B cell (primary cell): Measurements from ENCODE around the gene USO1. TPM values are rescaled to one million over a fixed set of nuclear protein-coding genes. Genes with fewer than 3 reads are reported as not detected.

Source experiments
- ATAC-seq: fragments of 200-7000 bp; cut with Tn5 transposase; one replicate; pipeline ENCODE4 v1.10.0; 2021; ENCODE audit warnings: low read depth, mild to moderate bottlenecking, moderate number of reproducible peaks, moderate library complexity
- CTCF ChIA-PET: fragments of 350-600 bp; sonication (Branson Sonifier 250); formaldehyde crosslinking; loops from one replicate; lab custom pipeline; 2021; ENCODE audit warnings: antibody characterized with exemption, inconsistent platforms; lab: Charles Lee
- POLR2A ChIA-PET: fragments of 350-600 bp; sonication (Branson Sonifier 250); formaldehyde crosslinking; loops from one replicate; lab custom pipeline; 2021; ENCODE audit warnings: antibody characterized with exemption; lab: Charles Lee
- DNase-seq: peaks from one replicate; pipeline ENCODE4 v3.0.0; 2013
- H2AFZ ChIP-seq: 2 replicates; pipeline ENCODE4 v1.6.1; 2012; ENCODE audit warnings: mild to moderate bottlenecking, low read depth, low read length; ENCODE audit not compliant: insufficient read depth, poor library complexity, severe bottlenecking
- H3K27ac ChIP-seq, 2 donors: 1 replicate in 1 of 2; 2 replicates in 1 of 2; pipeline ENCODE4 v1.5.1; 2012 to 2013; ENCODE audit warnings: low read length in 2 of 2, mild to moderate bottlenecking in 2 of 2, moderate library complexity in 1 of 2
- H3K27me3 ChIP-seq, 4 experiments: fragments of 200-600 bp in 1 of 4; sonication (generic) in 1 of 4; replicated peaks in 1 of 4; 1 replicate in 2 of 4; 2 replicates in 2 of 4; pipeline versions ENCODE4 v1.6.1 to v1.7.0; 2013 to 2016; ENCODE audit warnings: low read length in 3 of 4, mild to moderate bottlenecking in 2 of 4, mixed read lengths in 1 of 4, moderate library complexity in 1 of 4; ENCODE audit not compliant: insufficient read depth in 4 of 4, control insufficient read depth in 3 of 4; ENCODE audit errors: control extremely low read depth in 1 of 4
- H3K36me3 ChIP-seq, 2 experiments: replicated peaks in 1 of 2; 1 replicate in 1 of 2; 2 replicates in 1 of 2; pipeline versions ENCODE4 v1.6.1 to v1.7.1; 2013; ENCODE audit warnings: low read length in 1 of 2; ENCODE audit not compliant: insufficient read depth in 2 of 2, control insufficient read depth in 1 of 2; ENCODE audit errors: control extremely low read depth in 1 of 2, extremely low read depth in 1 of 2
- H3K4me1 ChIP-seq, 2 donors: fragments of 200-600 bp in 1 of 2; sonication (generic) in 1 of 2; 1 replicate in 1 of 2; 2 replicates in 1 of 2; pipeline versions ENCODE4 v1.5.1 to v1.6.1; 2013 to 2017; ENCODE audit warnings: low read length in 2 of 2; ENCODE audit not compliant: control insufficient read depth in 2 of 2, insufficient read depth in 2 of 2
- H3K4me2 ChIP-seq: replicated peaks from 2 replicates; pipeline ENCODE3; 2012; ENCODE audit warnings: mild to moderate bottlenecking, low read depth, low read length; ENCODE audit not compliant: poor library complexity, severe bottlenecking
- H3K4me3 ChIP-seq, 5 experiments: fragments of 200-600 bp in 1 of 5; sonication (generic) in 1 of 5; 1 replicate in 3 of 5; 2 replicates in 2 of 5; pipeline versions ENCODE4 v1.5.1 to v1.7.0; 2011 to 2016; ENCODE audit warnings: low read length in 4 of 5, mild to moderate bottlenecking in 4 of 5, low read depth in 2 of 5, control low read depth in 1 of 5, moderate library complexity in 1 of 5; ENCODE audit not compliant: insufficient read depth in 1 of 5; ENCODE audit errors: control extremely low read depth in 1 of 5, extremely low read depth in 1 of 5
- H3K79me2 ChIP-seq: fragments of 200-600 bp; sonication (generic); one replicate; pipeline ENCODE4 v1.6.0; 2016; ENCODE audit warnings: low read length; ENCODE audit not compliant: control insufficient read depth, insufficient read depth
- H3K9ac ChIP-seq: fragments of 200-600 bp; sonication (generic); 2 replicates; pipeline ENCODE4 v1.6.1; 2017; ENCODE audit warnings: mild to moderate bottlenecking, low read length, moderate library complexity
- H3K9me3 ChIP-seq, 3 donors: one replicate each; pipeline versions ENCODE4 v1.6.1 to v1.7.1; 2013; ENCODE audit warnings: low read length in 2 of 3; ENCODE audit not compliant: control insufficient read depth in 2 of 3, insufficient read depth in 1 of 3; ENCODE audit errors: control extremely low read depth in 1 of 3
- H4K20me1 ChIP-seq: 2 replicates; pipeline ENCODE4 v1.6.0; 2012; ENCODE audit warnings: mild to moderate bottlenecking, low read length; ENCODE audit not compliant: insufficient read depth, control insufficient read depth, poor library complexity, severe bottlenecking
- H3K27ac Mint-ChIP-seq: one replicate; pipeline ENCODE4 v1.8.0; 2021; ENCODE audit warnings: mixed read lengths
- H3K27me3 Mint-ChIP-seq: one replicate; pipeline ENCODE4 v1.8.0; 2021; ENCODE audit warnings: mixed read lengths
- H3K4me1 Mint-ChIP-seq: one replicate; pipeline ENCODE4 v1.8.0; 2021; ENCODE audit warnings: mixed read lengths
- H3K4me3 Mint-ChIP-seq: one replicate; pipeline ENCODE4 v1.8.0; 2021; ENCODE audit warnings: mixed read lengths
- H3K9me3 Mint-ChIP-seq: one replicate; pipeline ENCODE4 v1.8.0; 2022; ENCODE audit warnings: mixed read lengths; ENCODE audit not compliant: insufficient read depth
- CTCF ChIP-seq: fragments of 200-600 bp; IDR thresholded peaks from one replicate; pipeline ENCODE4 v1.8.0; 2022; ENCODE audit warnings: antibody characterized with exemption, mild to moderate bottlenecking
- EZH2 ChIP-seq: IDR thresholded peaks from 2 replicates; pipeline ENCODE4 v1.6.1; 2012; ENCODE audit warnings: borderline replicate concordance, low read depth, mild to moderate bottlenecking, moderate library complexity, low read length; ENCODE audit not compliant: insufficient read depth, poor library complexity, severe bottlenecking
- WGBS: methylation state at CpG from one replicate; pipeline ENCODE4 v1.1.5; 2013; ENCODE audit warnings: missing lambda C conversion rate; ENCODE audit not compliant: insufficient coverage; 5-methylcytosine and 5-hydroxymethylcytosine counted together
- intact Hi-C: fragments of 100-400 bp; cut with micrococcal nuclease; formaldehyde crosslinking; loops from one replicate; pipeline ENCODE4 v1.10.0; 2022
- polyA plus RNA-seq: library from polyadenylated mRNA; depleted of rRNA; stranded (reverse); fragments of >200 nt; gene quantifications from 2 replicates; pipeline ENCODE4 v1.2.3, GENCODE V29; 2012
- total RNA-seq, 2 donors: library from RNA; stranded (reverse); fragments of 120-200 nt in 1 of 2; gene quantifications; 1 replicate in 1 of 2; 2 replicates in 1 of 2; pipeline versions ENCODE4 v1.2.3 to v1.2.4, GENCODE V29; 2013 to 2022

USO1 gene
- total and polyA plus RNA-seq, 2 donors (not counting 1 experiment from before 2014, with no cell fraction given) = 12.3 to 45.0 TPM

- POLR2A ChIA-PET = no interaction called here
- H3K9me3 ChIP-seq = no peaks in the 10 kb centered on the region
- no peak overlapping the region for H3K27ac ChIP-seq
- H3K4me3 Mint-ChIP-seq = no peak overlapping the region
- WGBS = no CpG with 5 or more reads among the region's 3 CpGs
- H3K9me3 Mint-ChIP-seq = no peaks in the 10 kb centered on the region
- no peaks in the 10 kb centered on the region for H4K20me1 ChIP-seq
- no peak overlapping the region for H2AFZ ChIP-seq
- peaks cover 50% of the 10 kb centered on the region for H3K79me2 ChIP-seq
- H3K4me1 Mint-ChIP-seq = peaks cover 50% of the 10 kb centered on the region
- peaks cover 0 to 2% of the 10 kb centered on the region in 2 experiments for H3K36me3 ChIP-seq
- no peaks in the 10 kb centered on the region for H3K27me3 ChIP-seq
- peaks cover 25% of the 10 kb centered on the region in 2 donors for H3K4me1 ChIP-seq
- no peak overlapping the region for H3K9ac ChIP-seq
- no peak overlapping the region for H3K4me3 ChIP-seq
- H3K27ac Mint-ChIP-seq = no peak overlapping the region
- H3K4me2 ChIP-seq = no peak overlapping the region
- no peaks in the 10 kb centered on the region for H3K27me3 Mint-ChIP-seq
- no peak for TF ChIP-seq CTCF
- DNase-seq (no peak), ATAC-seq (no peak)
- CTCF ChIA-PET = interaction anchor here (0.6 to 3.9 kb wide), 8 partner anchors 10 to 106 kb away, joined by 3 to 37 read pairs (median 8); partner anchors contain the start of gene G3BP2
- intact Hi-C loops = no loop called here
These were observed 2.0 kb upstream of the USO1 start for GRCh38 chr4:75722417-75722816.

GRCh38 chr4:75723163-75724065, 963 bp upstream of the USO1 start:
- H3K27me3 Mint-ChIP-seq = no peaks in the 10 kb centered on the region
- intact Hi-C loops = loop anchor here (1.0 to 2.0 kb wide), 7 partner anchors 25 to 1433 kb away; partner anchors contain the start of genes CCNG2, CDKL2, G3BP2 and RCHY1
- H3K9me3 Mint-ChIP-seq = no peaks in the 10 kb centered on the region
- TF ChIP-seq CTCF (no peak), EZH2 (no peak)
- peak overlapping the region; percentile 99 for H3K4me3 Mint-ChIP-seq
- Histone ChIP-seq H3K9me3 (no peaks in the 10 kb centered on the region), H3K27ac (peak overlapping the region; percentile 74 to 78), H3K4me1 (peaks cover 25 to 26% of the 10 kb centered on the region in 2 donors), H3K4me3 (peak overlapping the region; percentile 68 to 99 (median 90)), H3K79me2 (peaks cover 59% of the 10 kb centered on the region), H3K9ac (peak overlapping the region; percentile 97), H3K36me3 (peaks cover 0 to 2% of the 10 kb centered on the region in 2 experiments), H3K27me3 (no peaks in the 10 kb centered on the region), H3K4me2 (peak overlapping the region; percentile 85), H4K20me1 (no peaks in the 10 kb centered on the region), H2AFZ (peak overlapping the region; percentile 77)
- peak overlapping the region; percentile 99 for H3K27ac Mint-ChIP-seq
- ATAC-seq (no peak), DNase-seq (peak; percentile 8)
- WGBS = 8% methylated on average over 2 of the region's 6 CpGs
- ChIA-PET CTCF (interaction anchor here (0.6 to 3.9 kb wide), 28 partner anchors 8 to 272 kb away, joined by 3 to 37 read pairs (median 5); partner anchors contain the start of genes CDKL2, G3BP2 and NAAA), POLR2A (interaction anchor here (0.5 to 2.4 kb wide), 10 partner anchors 13 to 789 kb away, joined by 3 to 27 read pairs (median 4); partner anchors contain the start of genes CDKL2, G3BP2, RCHY1 and THAP6)
- H3K4me1 Mint-ChIP-seq = peaks cover 54% of the 10 kb centered on the region
